ENCODE results near the gene MALL.
A peak's percentile ranks its signal among the peaks of the same experiment; 100 is the strongest.
"Not testable (repeated sequence)": the region's sequence is repeated elsewhere in the genome, so short reads cannot be mapped to it uniquely, and the experiment has no call there.

The MALL gene

GRCh38 chr2:110115291-110116032 lies at the start of gene MALL:
Gene MALL, minus strand, starts transcription at chr2:110115822. Its CDS starts 30 bp downstream, at chr2:110115792.
- H3K4me3 ChIP-seq (ENCODE audit: low read depth, low read length): peak within 1 kb of the TSS; percentile 58
- no peak for TF ChIP-seq CTCF (IDR thresholded peaks at IDR 0.05; ENCODE audit: insufficient read depth, low read length, missing control alignments)
- POLR2A ChIA-PET: interaction anchor here (0.5 to 1.2 kb wide), 3 partner anchors 10 to 42 kb away, joined by 3 to 4 read pairs (median 4); no protein-coding TSS in a partner anchor
- DNase-seq (ENCODE audit: low read depth, low spot score): no peak
- CTCF ChIA-PET: interaction anchor here (0.7 to 3.9 kb wide), 8 partner anchors 8 to 42 kb away, joined by 3 to 56 read pairs (median 6); no protein-coding TSS in a partner anchor

GRCh38 chr2:110157153-110157793 lies 41.7 kb upstream of the MALL start:
- CTCF ChIA-PET: interaction anchor here (0.8 to 4.7 kb wide), 19 partner anchors 9 to 53 kb away, joined by 3 to 30 read pairs (median 5); partner anchors contain the start of gene MALL
- TF ChIP-seq CTCF (IDR thresholded peaks at IDR 0.05; ENCODE audit: insufficient read depth, low read length, missing control alignments): peak; percentile 73
- H3K4me3 ChIP-seq (ENCODE audit: low read depth, low read length): no peak overlapping the region
- POLR2A ChIA-PET: interaction anchor here (0.6 to 1.3 kb wide), 2 partner anchors 41 to 55 kb away, joined by 3 to 4 read pairs; no protein-coding TSS in a partner anchor
- peak; percentile 33 for DNase-seq (ENCODE audit: low read depth, low spot score)

GRCh38 chr2:110154828-110155227 lies 39.2 kb upstream of the MALL start:
- DNase-seq (ENCODE audit: low read depth, low spot score); POLR2A ChIA-PET; H3K4me3 ChIP-seq (ENCODE audit: low read depth, low read length): not testable (repeated sequence)
- CTCF ChIA-PET: interaction anchor here (1.6 to 3.0 kb wide), 2 partner anchors 13 to 25 kb away, joined by 4 to 15 read pairs; no protein-coding TSS in a partner anchor

- DNase-seq (ENCODE audit: low read depth, low spot score); H3K4me3 ChIP-seq (ENCODE audit: low read depth, low read length); POLR2A ChIA-PET: not testable (repeated sequence)
- CTCF ChIA-PET: interaction anchor here (1.1 to 1.3 kb wide), 2 partner anchors 35 to 38 kb away, joined by 3 read pairs; no protein-coding TSS in a partner anchor
These were observed 38.6 kb upstream of the MALL start for GRCh38 chr2:110154188-110154587.

GRCh38 chr2:110153416-110153815 lies 37.8 kb upstream of the MALL start:
- POLR2A ChIA-PET: interaction anchor here (0.6 kb wide), 1 partner anchor 11 kb away, joined by 3 read pairs; no protein-coding TSS in a partner anchor
- no peak for TF ChIP-seq CTCF (IDR thresholded peaks at IDR 0.05; ENCODE audit: insufficient read depth, low read length, missing control alignments)

GRCh38 chr2:110152943-110153342 lies 37.3 kb upstream of the MALL start:
- TF ChIP-seq CTCF (IDR thresholded peaks at IDR 0.05; ENCODE audit: insufficient read depth, low read length, missing control alignments): no peak
- no peak for DNase-seq (ENCODE audit: low read depth, low spot score)
- no peak overlapping the region for H3K4me3 ChIP-seq (ENCODE audit: low read depth, low read length)
- ChIA-PET POLR2A (interaction anchor here (0.6 kb wide), 1 partner anchor 10 kb away, joined by 3 read pairs; no protein-coding TSS in a partner anchor), CTCF (interaction anchor here (1.1 to 1.3 kb wide), 2 partner anchors 34 to 37 kb away, joined by 3 read pairs; no protein-coding TSS in a partner anchor)

More at GRCh38 chr2:110153416-110153815, 37.8 kb upstream of the MALL start:
- DNase-seq (ENCODE audit: low read depth, low spot score): no peak
- CTCF ChIA-PET: interaction anchor here (1.1 to 1.3 kb wide), 2 partner anchors 34 to 37 kb away, joined by 3 read pairs; no protein-coding TSS in a partner anchor
- no peak overlapping the region for H3K4me3 ChIP-seq (ENCODE audit: low read depth, low read length)
